Suprapubic skin (tissue), 3 donors: ENCODE data around the gene KATNIP.

Experiments used
- POLR2A ChIP-seq, 2 donors: fragments of 450-650 bp; IDR thresholded peaks; one replicate each; pipeline ENCODE4 v1.6.1; 2017; ENCODE audit warnings: antibody characterized with exemption in 2 of 2, mild to moderate bottlenecking in 2 of 2, moderate library complexity in 2 of 2
- TF ChIP-seq, protein P1 (sequence below), 2 donors: fragments of 200-600 bp in 1 of 2; fragments of 450-650 bp in 1 of 2; sonication (generic) in 1 of 2; IDR thresholded peaks; one replicate each; pipeline ENCODE4 v1.5.1; 2016 to 2019; ENCODE audit warnings: antibody characterized with exemption in 2 of 2, mild to moderate bottlenecking in 1 of 2, moderate library complexity in 1 of 2

DNA sequence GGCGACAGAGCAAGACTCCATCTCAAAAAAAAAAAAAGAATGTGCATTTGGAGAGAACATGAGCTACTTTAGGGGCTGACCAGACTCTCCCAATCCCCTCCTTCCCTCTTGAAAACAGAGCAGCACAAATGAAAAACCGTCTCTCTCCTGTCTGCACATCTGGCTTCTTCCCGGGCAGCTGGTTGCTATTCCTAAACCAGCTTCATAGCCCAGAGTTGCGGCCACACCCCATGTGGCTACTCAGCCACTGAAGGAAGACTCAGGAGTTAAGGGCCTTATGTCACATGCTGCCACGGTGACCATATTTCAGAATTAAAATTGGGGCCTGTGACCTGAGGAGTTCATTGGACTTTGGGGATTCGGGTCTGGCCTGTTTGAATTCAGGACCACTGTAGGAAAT lies 48.3 kb downstream of the KATNIP start:
- no peak for TF ChIP-seq POLR2A (IDR thresholded peaks at IDR 0.05)
- TF ChIP-seq, protein P1, sequence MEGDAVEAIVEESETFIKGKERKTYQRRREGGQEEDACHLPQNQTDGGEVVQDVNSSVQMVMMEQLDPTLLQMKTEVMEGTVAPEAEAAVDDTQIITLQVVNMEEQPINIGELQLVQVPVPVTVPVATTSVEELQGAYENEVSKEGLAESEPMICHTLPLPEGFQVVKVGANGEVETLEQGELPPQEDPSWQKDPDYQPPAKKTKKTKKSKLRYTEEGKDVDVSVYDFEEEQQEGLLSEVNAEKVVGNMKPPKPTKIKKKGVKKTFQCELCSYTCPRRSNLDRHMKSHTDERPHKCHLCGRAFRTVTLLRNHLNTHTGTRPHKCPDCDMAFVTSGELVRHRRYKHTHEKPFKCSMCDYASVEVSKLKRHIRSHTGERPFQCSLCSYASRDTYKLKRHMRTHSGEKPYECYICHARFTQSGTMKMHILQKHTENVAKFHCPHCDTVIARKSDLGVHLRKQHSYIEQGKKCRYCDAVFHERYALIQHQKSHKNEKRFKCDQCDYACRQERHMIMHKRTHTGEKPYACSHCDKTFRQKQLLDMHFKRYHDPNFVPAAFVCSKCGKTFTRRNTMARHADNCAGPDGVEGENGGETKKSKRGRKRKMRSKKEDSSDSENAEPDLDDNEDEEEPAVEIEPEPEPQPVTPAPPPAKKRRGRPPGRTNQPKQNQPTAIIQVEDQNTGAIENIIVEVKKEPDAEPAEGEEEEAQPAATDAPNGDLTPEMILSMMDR (IDR thresholded peaks at IDR 0.05), result no peak
